SU-DHL-6 (cell line): ENCODE data around the gene RIPK3.

Experiments
- H2AFZ ChIP-seq: fragments of 200-600 bp; sonication (generic); 2 replicates; pipeline ENCODE4 v1.6.1; 2014; ENCODE audit warnings: low read depth, mild to moderate bottlenecking, moderate library complexity, mixed read lengths, antibody characterized with exemption, low read length; ENCODE audit not compliant: severe bottlenecking
- H3F3A ChIP-seq: fragments of 200-600 bp; shearing (Covaris generic); 2 replicates; pipeline ENCODE4 v1.6.0; 2016; ENCODE audit warnings: antibody characterized with exemption, mild to moderate bottlenecking; ENCODE audit not compliant: insufficient read depth
- H3K27ac ChIP-seq: fragments of 200-600 bp; sonication (generic); 2 replicates; pipeline ENCODE4 v1.5.1; 2016; ENCODE audit warnings: low read depth, mild to moderate bottlenecking, low read length, moderate library complexity, mixed read lengths
- H3K27me3 ChIP-seq: fragments of 200-600 bp; sonication (generic), shearing (Covaris generic); 2 replicates; pipeline ENCODE4 v1.6.0; 2014; ENCODE audit warnings: mild to moderate bottlenecking, low read length
- H3K36me3 ChIP-seq: fragments of 200-600 bp; sonication (generic); 2 replicates; pipeline ENCODE4 v1.6.1; 2014; ENCODE audit warnings: mild to moderate bottlenecking, low read length, mixed read lengths
- H3K4me2 ChIP-seq: fragments of 300-600, 200-600 bp; shearing (Covaris generic), sonication (generic); 2 replicates; pipeline ENCODE4 v1.6.0; 2014; ENCODE audit warnings: low read length, low read depth, mild to moderate bottlenecking; ENCODE audit not compliant: poor library complexity, severe bottlenecking
- H3K4me3 ChIP-seq: fragments of 200-600 bp; sonication (generic); 2 replicates; pipeline ENCODE4 v1.5.1; 2014; ENCODE audit warnings: antibody characterized with exemption, low read length, mild to moderate bottlenecking, mixed read lengths; ENCODE audit not compliant: insufficient read depth, poor library complexity, severe bottlenecking
- H3K79me2 ChIP-seq: fragments of 200-600 bp; sonication (generic); 2 replicates; pipeline ENCODE4 v1.6.1; 2014; ENCODE audit warnings: mild to moderate bottlenecking, low read length, moderate library complexity; ENCODE audit not compliant: insufficient read depth
- H3K9ac ChIP-seq: fragments of 200-600 bp; sonication (generic); 2 replicates; pipeline ENCODE4 v1.7.0; 2014; ENCODE audit warnings: mild to moderate bottlenecking, low read length
- H3K9me2 ChIP-seq: fragments of 200-600 bp; sonication (generic); replicated peaks from 2 replicates; pipeline ENCODE4 v1.6.1; 2014; ENCODE audit warnings: low read length; ENCODE audit not compliant: insufficient read depth
- H3K9me3 ChIP-seq: fragments of 200-600 bp; sonication (generic); 2 replicates; pipeline ENCODE4 v1.6.1; 2014; ENCODE audit warnings: low read length, mixed read lengths; ENCODE audit not compliant: insufficient read depth
- H4K20me1 ChIP-seq: fragments of 200-600 bp; sonication (generic); 2 replicates; pipeline ENCODE4 v1.6.1; 2014; ENCODE audit warnings: low read depth, mild to moderate bottlenecking, antibody characterized with exemption, low read length, moderate library complexity, mixed read lengths
- EZH2phosphoT487 ChIP-seq: fragments of 200-600 bp; sonication (generic), shearing (Covaris generic); conservative IDR thresholded peaks from 2 replicates; pipeline ENCODE4 v1.6.1; 2018; ENCODE audit warnings: mild to moderate bottlenecking, antibody characterized with exemption, low read length, moderate library complexity, mixed read lengths
- TF ChIP-seq, protein P1 (sequence below): fragments of 200-600 bp; sonication (generic); IDR thresholded peaks from one replicate; pipeline ENCODE4 v1.5.1; 2017; ENCODE audit warnings: antibody characterized with exemption, mild to moderate bottlenecking, low read length, moderate library complexity; ENCODE audit not compliant: insufficient read depth, poor library complexity, severe bottlenecking

The RIPK3 gene

DNA sequence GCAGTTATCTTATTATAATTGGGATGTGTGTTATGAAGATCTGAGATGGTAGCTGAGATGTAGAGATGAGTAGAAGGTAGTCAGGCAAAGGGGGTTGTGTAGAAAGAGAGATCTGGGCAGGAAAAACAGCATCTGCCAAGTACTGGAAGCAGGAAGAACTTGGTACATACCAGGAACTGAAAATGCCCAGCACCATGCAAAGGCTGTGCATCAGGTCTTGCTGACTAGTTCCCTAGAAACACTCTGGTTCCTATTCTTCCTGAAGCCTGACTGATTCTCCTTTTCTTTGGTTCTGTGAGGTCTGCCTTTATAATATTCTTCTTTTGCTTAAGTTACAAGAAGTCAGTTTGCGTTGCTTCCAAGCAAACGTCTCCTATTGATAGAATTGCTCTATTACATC, 21.5 kb upstream of the RIPK3 start:
- no peak overlapping the region for H3K9ac ChIP-seq
- H3K36me3 ChIP-seq: no peaks in the 10 kb centered on the region
- H3K9me2 ChIP-seq: no peaks in the 10 kb centered on the region
- no peaks in the 10 kb centered on the region for H3K79me2 ChIP-seq
- H3K4me3 ChIP-seq: no peak overlapping the region
- H3K9me3 ChIP-seq: no peaks in the 10 kb centered on the region
- TF ChIP-seq, protein P1, sequence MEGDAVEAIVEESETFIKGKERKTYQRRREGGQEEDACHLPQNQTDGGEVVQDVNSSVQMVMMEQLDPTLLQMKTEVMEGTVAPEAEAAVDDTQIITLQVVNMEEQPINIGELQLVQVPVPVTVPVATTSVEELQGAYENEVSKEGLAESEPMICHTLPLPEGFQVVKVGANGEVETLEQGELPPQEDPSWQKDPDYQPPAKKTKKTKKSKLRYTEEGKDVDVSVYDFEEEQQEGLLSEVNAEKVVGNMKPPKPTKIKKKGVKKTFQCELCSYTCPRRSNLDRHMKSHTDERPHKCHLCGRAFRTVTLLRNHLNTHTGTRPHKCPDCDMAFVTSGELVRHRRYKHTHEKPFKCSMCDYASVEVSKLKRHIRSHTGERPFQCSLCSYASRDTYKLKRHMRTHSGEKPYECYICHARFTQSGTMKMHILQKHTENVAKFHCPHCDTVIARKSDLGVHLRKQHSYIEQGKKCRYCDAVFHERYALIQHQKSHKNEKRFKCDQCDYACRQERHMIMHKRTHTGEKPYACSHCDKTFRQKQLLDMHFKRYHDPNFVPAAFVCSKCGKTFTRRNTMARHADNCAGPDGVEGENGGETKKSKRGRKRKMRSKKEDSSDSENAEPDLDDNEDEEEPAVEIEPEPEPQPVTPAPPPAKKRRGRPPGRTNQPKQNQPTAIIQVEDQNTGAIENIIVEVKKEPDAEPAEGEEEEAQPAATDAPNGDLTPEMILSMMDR: no peak
- no peak for TF ChIP-seq EZH2phosphoT487
- H3F3A ChIP-seq: no peaks in the 10 kb centered on the region; the same call in 1 of the 2 replicates
- H3K4me2 ChIP-seq: no peak overlapping the region
- H3K27me3 ChIP-seq: no peaks in the 10 kb centered on the region
- H2AFZ ChIP-seq: no peak overlapping the region
- no peak overlapping the region for H3K27ac ChIP-seq
- H4K20me1 ChIP-seq: no peaks in the 10 kb centered on the region

DNA sequence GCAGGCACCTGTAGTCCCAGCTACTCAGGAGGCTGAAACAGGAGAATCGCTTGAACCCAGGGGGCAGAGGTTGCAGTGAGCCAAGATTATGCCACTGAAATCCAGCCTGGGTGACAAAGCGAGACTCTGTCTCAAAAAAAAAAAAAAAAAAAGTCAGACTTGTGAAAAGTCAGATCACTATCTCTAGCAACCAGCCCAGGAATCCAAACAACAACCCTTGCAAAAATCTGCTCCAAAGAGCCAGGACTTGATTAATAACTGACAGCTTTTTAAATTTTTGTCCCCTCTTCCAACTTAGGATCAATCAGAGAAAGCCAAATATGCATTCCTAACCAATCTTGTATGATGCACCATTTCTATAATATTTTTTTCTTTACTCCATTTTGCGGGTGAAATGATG, 20.5 kb upstream of the RIPK3 start:
- Histone ChIP-seq H4K20me1 (no peaks in the 10 kb centered on the region), H3K9ac (no peak overlapping the region), H3K27me3 (no peaks in the 10 kb centered on the region), H2AFZ (no peak overlapping the region), H3K79me2 (no peaks in the 10 kb centered on the region), H3K27ac (no peak overlapping the region), H3K9me3 (no peaks in the 10 kb centered on the region), H3K9me2 (no peaks in the 10 kb centered on the region), H3K4me3 (no peak overlapping the region), H3K4me2 (no peak overlapping the region), H3F3A (no peaks in the 10 kb centered on the region), H3K36me3 (no peaks in the 10 kb centered on the region)
- TF ChIP-seq EZH2phosphoT487: no peak
- TF ChIP-seq, protein P1: no peak

DNA sequence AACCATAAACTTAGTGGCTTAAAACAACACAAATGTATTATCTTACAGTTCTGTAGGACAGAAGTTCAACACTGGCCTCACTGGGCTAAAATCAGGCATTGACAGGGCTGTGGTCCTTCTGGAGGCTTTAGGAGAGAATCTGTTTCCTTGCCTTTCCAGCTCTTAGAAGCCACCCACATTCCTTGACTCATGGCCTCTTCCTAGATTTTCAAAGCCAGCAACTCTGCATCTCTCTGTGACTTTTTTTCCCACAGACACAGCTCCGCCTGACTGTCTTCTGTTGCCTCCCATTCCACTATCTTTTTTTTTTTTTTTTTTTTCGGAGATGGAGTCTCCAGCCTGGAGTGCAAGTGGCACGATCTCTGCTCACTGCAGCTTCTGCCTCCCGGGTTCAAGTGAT, 16.4 kb upstream of the RIPK3 start:
- Histone ChIP-seq H3K36me3 (no peaks in the 10 kb centered on the region), H3K9ac (no peak overlapping the region), H3K4me3 (no peak overlapping the region), H3K79me2 (no peaks in the 10 kb centered on the region), H3K27me3 (no peaks in the 10 kb centered on the region), H3K9me2 (no peaks in the 10 kb centered on the region), H3F3A (no peaks in the 10 kb centered on the region), H3K9me3 (no peaks in the 10 kb centered on the region), H3K4me2 (no peak overlapping the region), H4K20me1 (no peaks in the 10 kb centered on the region), H2AFZ (no peak overlapping the region), H3K27ac (no peak overlapping the region)
- TF ChIP-seq, protein P1: no peak
- TF ChIP-seq EZH2phosphoT487: no peak
